NCI-H774 (cell line): ENCODE data around the gene CDCA5.
"Not testable (repeated sequence)": the region's sequence is repeated elsewhere in the genome, so short reads cannot be mapped to it uniquely, and the experiment has no call there.

Experiments used
- DNase-seq: peaks from one replicate; lab custom pipeline; 2025; lab: John Stamatoyannopoulos, UW

Gene CDCA5

DNA sequence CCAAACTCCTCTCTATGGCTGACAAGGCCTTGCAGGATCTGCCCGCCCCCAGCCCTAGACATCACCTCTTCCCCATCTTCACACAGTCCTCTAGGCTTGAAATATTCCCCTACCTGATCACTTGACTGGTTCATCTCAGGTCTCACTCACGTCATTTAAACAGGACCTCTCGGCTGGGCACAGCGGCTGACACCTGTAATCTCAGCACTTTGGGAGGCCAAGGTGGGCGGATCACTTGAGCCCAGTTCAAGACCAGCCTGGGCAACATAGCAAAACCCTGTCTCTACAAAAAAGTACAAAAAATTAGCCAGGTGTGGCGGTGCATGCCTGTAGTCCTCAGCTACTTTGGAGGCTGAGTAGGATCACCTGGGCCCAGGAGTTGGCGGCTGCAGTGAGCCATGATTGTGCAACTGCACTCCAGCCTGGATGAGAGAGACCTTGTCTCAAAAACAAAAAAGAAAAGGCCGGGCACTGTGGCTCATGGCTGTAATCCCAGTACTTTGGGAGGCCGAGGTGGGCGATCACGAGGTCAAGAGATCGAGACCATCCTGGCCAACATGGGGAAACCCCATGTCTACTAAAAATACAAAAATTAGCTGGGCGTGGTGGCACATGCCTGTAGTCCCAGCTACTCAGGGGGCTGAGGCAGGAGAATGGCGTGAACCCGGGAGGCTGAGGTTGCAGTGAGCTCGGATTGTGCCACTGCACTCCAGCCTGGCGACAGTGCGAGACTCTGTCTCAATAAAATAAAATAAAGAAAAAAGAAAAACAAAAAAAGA lies 35.2 kb upstream of the CDCA5 start:
- DNase-seq, result not testable (repeated sequence)

DNA sequence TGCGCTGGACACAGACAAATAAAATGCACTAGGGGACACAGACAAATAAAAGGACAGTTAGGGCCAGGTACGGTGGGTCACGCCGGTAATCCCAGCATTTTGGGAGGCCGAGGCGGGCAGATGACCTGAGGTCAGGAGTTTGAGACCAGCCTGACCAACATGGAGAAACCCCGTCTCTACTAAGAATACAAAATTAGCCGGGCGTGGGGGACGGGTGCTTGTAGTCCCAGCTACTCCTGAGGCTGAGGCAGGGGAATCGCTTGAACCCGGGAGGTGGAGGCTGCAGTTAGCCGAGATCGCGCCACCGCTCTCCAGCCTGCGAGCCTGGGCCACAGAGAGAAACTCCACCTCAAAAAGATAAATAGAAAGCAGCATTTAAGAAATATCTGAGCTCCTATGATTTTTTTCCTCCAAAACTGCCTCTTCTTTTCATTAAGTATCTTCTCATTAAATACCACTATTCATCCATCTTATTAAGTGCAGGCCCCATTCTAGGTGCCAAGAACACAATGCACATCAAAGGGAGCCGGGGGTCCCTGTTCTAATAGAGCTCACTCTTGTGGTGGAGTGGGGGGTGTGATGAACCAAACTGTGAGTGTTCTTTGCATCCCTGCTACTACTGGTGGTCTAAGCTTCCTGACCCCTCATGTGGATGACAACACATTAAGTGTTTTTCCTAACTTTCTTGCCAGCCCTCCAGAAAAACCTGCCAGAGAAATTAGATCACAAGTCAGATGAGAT lies 34.4 kb upstream of the CDCA5 start:
- DNase-seq, result no peak

DNA sequence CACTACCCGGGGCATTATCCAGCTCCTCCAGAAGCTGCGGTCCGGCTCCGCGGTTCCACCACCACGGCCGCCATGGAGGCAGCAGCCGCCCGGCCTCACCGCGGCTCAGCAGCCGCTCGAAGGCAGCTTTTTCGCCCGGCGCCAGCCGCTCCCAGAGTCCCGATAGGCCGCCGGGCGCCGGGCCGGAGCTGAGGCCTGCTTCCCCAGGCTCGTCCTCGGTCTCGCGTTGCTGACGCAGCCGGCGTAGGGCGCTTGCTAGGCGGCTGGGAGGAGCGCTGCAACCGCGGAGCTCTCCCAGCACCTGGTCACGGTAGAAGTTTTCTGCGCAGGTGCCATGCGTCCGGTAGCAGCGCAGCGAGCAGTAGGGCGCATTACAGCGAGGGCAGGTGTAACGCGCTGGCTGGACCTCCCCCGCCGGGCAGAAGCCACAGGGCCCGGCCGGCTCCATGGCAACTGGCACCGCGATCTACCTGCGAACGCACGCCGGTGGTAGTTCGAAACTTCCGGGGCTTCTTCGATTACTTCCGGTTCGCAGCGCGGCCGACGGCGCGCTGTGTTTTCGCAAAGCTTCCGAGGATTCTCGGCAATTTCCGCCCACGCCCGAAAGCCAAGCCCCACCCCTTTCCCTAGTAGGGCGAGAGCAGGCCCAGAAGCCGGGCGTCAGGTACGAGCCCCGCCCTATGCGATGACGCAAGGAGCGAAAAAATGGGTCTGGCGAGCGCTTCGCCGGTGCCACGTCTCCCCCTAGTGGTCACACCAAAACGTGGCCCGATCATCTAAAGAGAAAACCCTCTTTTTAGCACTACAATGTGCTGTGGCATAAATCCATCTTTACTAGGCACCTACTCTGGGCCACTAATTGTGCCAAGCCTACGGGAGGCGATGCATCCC lies 33.6 kb upstream of the CDCA5 start, which contains the start of gene ZNHIT2:
TSS of gene ZNHIT2 (minus strand) at position 496 of the 891 bp plus-strand sequence. CDS start at position 448, 48 bp downstream.
- DNase-seq, result peak; percentile 99

DNA sequence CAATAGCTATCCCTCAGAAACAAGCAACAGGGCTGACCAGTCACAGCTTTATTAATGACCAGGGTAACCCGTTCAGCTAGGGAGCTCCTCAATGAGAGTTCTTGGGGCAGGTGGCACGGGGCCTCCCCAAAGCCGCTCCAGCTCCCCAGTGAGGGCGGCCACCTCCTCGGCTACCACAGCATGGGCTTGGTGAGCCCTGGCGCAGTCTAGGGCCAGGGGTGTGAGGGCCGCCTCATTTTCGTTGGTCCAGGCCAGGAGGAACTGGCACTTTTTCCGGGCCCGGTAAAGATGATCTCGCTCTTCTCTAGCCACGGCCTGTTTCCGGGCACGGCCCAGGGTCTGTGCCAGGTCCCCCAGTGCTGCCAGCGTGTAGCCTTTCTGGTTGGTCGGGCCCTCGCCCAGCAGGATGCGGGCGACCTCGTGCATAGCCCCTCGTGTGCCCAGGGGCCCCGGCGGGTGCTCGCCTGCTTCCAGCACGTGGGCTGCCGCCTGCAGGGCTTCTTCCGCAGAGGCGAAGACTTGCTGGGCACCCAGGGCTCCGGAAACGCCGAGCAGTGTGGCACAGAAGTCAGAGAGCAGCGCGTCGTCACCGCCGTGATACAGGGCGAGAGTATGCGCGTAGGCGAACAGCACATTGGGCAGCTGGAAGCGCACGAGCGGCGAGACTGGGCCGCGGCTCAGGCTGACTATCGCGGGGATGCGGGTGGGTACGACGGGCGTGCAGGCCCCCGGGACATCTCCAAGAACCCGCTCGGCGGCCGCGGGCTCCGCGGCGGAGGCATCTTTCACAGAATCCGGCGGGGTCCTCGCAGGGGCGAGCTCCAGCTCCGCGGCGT lies 32.7 kb upstream of the CDCA5 start:
- peak; percentile 23 for DNase-seq

DNA sequence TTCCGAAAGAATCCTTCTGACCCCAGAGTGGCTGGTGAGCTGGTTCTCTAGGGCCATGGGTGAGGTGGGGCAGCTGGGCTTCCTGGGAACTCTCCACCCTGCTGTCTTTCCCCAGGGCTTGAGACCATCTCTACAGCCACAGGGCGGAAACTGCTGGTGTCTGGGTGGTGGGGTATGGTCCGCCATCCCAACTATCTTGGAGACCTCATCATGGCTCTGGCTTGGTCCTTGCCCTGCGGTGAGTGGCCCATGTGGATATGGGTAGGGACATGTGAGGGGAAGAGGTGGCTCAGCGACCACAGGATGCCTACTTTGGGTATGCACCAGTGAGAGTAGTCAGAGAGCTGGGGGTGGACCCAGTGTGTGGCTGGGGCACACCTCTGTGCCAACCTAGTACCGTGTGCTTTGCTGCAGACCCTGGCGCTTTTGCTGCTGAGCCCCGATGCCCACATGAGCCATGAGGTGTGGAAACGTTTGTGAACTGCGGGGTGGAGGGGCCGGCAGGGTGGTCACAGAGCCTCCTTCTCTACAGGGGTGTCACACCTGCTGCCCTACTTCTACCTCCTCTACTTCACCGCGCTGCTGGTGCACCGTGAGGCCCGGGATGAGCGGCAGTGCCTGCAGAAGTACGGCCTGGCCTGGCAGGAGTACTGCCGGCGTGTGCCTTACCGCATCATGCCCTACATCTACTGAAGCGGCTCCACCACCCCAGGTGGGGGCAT lies 31.7 kb upstream of the CDCA5 start:
- no peak for DNase-seq

DNA sequence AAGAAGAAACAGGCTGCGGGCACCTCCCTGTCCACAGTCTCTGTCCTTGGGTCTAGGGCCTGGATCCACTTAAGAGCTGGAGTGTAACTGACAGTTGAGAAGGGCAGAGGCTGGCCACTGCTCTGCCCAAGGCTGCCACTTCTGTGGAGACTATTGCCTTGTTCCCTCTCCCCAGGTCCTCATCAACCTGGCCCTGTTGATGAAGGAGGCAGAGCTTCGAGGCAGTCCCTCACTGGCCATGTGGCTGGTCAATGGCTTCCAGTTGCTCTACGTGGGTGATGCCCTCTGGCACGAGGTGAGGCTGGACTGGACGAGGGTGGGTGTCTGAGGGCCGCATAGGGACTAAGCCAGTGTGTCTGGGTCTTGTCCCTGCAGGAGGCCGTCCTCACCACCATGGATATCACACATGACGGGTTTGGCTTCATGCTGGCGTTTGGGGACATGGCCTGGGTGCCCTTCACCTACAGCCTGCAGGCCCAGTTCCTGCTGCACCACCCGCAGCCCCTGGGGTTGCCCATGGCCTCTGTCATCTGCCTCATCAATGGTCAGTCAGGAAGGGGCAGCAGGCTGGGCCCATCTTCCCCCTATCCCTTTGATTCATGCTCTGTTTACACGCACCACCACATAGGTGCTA lies 30.8 kb upstream of the CDCA5 start:
- DNase-seq, result no peak

DNA sequence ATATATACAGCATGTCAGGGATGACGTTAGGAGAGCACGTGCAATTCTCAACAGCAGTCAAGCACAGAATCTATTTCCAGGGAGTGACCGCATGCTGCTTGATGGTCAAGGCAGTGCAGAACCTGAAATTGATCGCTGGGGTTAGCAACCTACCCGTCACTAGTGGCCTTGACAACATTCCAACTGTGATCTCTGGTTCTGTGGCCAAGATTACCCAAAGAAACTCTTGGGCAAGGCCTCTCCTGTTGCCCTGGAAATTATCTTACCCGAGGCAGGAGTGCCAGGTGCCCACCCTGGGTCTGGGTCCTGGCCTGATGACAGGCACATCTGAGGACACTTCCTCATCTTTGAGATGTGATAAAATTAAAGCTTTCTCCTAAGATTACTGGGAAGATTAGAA lies 30.0 kb upstream of the CDCA5 start:
- DNase-seq, result no peak

DNA sequence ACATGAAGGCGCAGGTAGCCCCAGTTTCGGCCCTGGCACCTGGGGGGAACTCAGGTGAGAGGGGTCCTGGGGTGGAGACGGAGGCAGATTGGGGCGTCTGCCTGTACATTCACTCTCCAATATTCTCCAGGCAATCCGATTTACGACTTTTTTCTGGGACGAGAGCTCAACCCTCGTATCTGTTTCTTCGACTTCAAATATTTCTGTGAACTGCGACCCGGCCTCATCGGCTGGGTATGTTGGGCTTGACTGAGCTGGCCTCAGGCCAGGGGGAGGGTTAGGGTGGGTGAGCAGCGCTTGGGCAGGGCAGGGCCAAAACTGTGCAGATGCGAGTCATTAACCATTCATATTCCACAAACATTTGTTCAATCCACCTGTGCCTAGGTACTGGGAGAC lies 29.5 kb upstream of the CDCA5 start:
- DNase-seq, result no peak

DNA sequence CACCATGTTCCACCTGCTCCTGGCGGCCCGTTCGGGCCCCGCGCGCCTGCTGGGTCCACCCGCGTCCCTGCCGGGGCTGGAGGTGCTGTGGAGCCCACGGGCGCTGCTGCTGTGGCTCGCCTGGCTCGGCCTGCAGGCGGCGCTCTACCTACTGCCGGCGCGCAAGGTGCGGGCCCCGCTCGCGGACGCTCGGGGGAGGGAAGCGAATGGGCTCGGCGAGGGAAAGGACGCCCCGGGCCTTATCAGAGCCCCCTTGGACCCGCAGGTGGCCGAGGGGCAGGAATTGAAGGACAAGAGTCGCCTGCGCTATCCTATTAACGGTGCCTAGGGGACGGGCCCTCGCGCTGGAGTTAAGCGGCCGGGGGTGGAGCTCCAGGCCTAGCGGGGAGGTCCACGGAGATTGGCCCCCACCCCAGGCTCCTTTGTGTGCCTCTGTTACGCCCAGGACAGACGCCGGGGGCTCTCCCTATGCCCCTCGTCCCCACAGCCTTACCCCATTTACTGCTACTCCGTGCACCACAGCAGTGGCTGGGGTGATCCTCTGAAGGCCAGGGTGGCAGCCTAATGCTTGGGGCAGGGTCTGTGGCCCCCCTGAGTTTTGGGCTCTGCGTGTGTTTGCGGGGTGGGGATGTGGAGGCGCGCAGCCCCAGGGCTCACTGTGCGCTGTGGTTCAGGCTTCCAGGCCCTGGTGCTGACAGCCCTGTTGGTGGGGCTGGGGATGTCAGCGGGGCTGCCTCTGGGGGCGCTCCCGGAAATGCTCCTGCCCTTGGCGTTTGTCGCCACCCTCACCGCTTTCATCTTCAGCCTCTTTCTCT lies 28.9 kb upstream of the CDCA5 start:
- peak; percentile 53 for DNase-seq

DNA sequence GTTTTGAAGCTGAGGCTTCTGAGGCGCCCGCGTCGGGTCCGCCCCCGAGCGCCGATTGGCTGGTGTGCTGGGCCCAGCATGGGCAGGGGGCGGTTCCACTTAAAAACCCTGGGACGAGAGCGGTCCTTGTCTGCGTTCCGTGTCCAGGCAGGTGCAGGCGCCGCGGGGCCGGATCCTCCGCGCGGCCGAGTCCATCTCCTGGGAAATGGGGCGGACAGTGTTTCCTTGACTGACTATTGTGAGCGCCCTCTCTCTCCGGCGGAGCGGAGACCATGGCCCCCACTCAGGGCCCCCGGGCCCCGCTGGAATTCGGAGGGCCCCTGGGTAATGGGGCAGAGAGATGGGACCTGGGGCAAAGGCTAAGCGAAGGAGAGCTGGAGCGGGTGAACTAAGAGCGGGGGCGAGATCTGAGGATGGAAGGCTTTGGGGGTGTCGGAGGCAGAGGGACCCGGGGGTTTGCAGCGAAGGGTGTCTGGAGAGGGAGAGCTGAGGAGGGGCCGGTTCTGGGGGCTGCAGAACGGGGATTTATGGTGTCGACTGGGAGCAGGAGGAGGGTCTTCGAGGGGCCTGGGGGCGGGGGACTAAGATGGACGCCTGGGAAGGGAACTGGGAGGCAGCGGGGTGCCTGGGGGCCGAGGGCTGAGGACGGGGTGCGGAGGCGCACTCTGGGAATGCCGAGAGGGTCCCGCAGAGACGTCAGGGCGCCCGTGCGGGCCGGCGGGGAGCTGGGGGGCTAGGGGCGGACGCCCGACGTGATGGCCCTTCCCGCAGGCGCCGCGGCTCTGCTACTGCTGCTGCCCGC lies 28.1 kb upstream of the CDCA5 start, which contains the start of gene TM7SF2:
TSS of gene TM7SF2 (plus strand) at position 129 of the 802 bp plus-strand sequence. CDS start at position 273, 144 bp downstream.
- peak; percentile 98 for DNase-seq

DNA sequence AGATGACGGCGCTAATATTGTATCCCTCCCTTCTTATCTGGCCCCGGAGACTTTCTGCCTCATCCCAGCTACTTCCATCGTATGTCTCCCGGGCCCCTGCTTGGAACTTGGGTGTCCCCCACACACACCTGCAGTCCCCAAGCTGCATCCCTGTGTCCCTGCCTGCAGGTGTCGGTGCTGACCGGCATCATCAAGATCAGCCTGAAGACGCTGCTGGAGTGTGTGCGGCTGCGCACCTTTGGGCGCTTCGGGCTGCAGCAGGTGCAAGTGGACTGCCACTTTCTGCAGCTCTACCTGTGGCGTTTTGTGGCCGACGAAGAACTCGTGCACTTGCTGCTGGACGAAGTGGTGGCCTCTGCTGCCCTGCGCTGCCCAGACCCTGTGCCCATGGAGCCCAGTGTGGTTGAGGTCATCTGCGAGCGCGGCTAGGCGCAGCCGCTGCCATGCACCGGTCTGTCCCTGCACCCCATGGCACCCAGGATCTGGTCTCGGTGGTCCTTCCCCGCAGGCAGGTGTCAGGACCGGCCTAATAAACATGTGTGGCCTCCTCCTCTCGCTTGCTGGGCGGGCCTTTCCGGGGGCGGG lies 27.4 kb upstream of the CDCA5 start:
- no peak for DNase-seq

DNA sequence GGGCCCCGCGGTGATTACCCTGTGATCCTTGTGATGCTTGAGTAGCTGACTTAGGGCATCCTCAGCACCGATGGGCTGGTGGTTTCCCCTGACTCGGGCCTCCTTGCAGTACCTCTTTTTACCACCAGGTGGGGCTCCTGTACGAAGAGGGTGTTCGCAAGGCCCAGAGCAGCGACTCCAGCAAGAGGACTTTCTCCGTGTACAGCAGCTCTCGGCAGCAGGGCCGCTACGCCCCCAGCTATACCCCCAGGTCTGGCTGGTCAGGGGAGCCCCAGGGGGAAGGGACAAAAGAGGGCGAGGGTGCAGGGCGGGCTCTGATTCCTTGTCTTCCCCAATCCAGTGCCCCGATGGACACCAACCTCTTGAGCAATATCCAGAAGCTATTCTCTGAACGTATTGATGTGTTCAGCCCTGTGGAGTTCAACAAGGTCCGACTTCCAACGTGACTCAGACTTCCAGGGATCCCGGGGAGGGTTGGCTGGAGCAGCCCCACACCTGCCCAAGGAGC lies 26.6 kb upstream of the CDCA5 start:
- peak; percentile 66 for DNase-seq

DNA sequence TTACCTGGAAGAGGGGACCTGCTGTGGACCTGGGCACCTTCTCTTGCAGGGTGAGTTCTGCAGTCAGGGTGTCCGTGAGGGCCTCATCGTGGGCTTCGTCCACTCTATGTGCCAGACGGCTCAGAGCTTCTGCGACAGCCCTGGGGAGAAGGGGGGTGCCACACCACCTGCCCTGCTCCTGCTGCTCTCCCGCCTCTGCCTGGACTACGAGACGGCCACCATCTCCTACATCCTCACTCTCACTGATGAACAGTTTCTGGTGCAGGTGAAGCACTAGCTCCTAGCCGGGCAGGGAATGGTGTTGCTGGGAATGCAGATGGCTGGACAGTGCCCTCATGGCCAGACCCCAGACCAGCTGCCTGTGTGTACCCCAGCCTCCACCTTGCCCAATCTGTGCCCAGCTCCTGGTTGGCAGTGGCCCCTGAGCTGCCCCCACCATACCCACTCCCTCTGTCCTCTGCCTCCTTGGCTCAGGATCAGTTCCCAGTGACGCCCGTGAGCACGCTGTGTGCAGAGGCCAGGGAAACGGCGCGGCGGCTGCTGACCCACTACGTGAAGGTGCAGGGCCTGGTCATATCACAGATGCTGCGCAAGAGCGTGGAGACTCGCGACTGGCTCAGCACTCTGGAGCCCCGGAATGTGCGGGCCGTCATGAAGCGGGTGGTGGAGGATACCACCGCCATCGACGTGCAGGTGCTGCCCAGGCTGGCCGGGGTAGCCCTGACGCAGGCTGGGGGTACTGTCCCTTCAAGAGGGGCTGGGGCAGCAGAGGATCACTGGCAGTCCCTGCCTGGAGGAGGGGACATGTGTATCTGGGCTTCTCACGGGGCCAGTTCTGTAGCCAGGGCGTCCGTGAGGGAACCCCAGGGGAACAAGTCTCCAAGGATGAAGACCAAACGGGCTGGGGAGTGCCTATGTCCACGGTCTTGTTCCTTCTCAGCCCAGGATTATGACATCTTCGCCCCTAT lies 25.7 kb upstream of the CDCA5 start:
- no peak for DNase-seq

DNA sequence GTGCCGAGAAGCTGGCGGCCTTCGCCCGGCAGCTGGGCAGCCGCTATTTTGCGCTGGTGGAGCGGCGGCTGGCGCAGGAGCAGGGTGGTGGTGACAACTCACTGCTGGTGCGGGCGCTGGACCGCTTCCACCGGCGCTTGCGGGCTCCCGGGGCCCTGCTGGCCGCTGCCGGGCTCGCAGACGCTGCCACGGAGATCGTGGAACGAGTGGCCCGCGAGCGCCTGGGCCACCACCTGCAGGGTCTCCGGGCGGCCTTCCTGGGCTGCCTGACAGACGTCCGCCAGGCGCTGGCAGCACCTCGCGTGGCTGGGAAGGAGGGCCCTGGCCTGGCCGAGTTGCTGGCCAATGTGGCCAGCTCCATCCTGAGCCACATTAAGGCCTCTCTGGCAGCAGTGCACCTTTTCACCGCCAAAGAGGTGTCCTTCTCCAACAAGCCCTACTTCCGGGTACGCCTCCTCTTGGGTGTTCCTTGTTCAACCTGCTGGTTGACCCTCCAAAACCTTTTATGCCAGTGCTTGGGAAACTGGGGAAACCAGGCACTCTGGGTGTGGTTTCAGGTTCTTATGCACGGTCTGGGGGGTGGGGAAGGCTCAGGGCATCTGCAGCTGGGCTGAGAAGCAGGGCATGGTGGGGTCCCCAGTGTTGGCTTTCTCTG lies 24.8 kb upstream of the CDCA5 start:
- DNase-seq, result no peak

DNA sequence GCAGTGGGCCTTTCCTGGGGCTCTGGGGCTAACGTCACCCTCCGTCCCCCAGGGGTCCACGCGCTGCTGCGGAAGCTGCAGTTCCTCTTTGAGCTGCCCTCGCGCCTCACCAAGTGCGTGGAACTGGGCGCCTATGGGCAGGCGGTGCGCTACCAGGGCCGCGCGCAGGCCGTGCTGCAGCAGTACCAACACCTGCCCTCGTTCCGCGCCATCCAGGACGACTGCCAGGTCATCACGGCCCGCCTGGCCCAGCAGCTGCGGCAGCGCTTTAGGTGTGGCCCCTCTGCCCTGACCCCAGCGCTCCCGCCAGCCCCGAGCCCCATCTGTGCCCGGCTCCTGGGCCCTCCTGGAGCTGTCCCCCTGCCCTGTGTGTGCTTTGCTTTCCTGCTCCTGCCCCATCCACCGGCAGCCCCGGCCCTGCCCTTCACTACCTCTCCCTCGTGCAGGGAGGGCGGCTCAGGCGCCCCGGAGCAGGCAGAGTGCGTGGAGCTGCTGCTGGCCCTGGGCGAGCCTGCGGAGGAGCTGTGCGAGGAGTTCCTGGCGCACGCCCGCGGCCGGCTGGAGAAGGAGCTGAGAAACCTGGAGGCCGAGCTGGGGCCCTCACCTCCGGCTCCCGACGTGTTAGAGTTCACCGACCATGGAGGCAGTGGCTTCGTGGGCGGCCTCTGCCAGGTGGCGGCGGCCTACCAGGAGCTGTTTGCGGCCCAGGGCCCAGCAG lies 24.1 kb upstream of the CDCA5 start:
- DNase-seq, result no peak
